Mucosa of stomach (tissue), 1 donor: ENCODE data around the gene VWA5B1.

Experiments used
- H3K27me3 ChIP-seq: one replicate; pipeline ENCODE4 v1.7.0; 2013; ENCODE audit warnings: mild to moderate bottlenecking, low read length; ENCODE audit not compliant: control insufficient read depth, insufficient read depth
- H3K36me3 ChIP-seq: one replicate; pipeline ENCODE4 v1.7.0; 2013; ENCODE audit warnings: low read length; ENCODE audit not compliant: control insufficient read depth, insufficient read depth
- H3K4me1 ChIP-seq: one replicate; pipeline ENCODE4 v1.7.0; 2013; ENCODE audit warnings: mild to moderate bottlenecking, low read length; ENCODE audit not compliant: control insufficient read depth, insufficient read depth
- H3K4me3 ChIP-seq: one replicate; pipeline ENCODE4 v1.7.0; 2013; ENCODE audit warnings: low read length
- H3K9ac ChIP-seq: one replicate; pipeline ENCODE4 v1.7.0; 2013; ENCODE audit warnings: mild to moderate bottlenecking, low read length, moderate library complexity
- H3K9me3 ChIP-seq: one replicate; pipeline ENCODE4 v1.7.0; 2013; ENCODE audit warnings: mild to moderate bottlenecking, low read length, moderate library complexity; ENCODE audit not compliant: control insufficient read depth
- donor health status: Pancreatic carcinoma.

The VWA5B1 gene

DNA sequence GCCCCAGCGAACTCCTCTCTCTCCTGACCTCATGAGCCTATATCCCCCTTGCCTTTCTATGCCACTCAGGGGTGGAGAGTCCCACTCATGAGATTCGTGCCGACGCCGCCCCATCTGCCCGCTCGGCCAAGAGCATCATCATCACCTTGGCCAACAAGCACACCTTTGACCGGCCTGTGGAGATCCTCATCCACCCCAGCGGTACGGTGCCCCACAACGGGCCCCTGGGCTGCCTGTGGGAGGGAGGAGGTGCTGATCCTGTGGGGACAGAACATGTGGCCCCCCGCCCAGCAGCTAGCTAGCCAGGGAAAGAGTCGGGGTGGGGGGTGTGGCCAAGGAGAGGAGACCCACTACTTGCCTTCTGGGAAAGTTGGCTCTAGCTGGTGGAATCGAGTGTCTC is 27.8 kb downstream of the VWA5B1 start:
- Histone ChIP-seq H3K4me3 (no peak overlapping the region), H3K27me3 (peaks cover 21% of the 10 kb centered on the region), H3K36me3 (no peaks in the 10 kb centered on the region), H3K9ac (no peak overlapping the region), H3K4me1 (no peaks in the 10 kb centered on the region), H3K9me3 (no peaks in the 10 kb centered on the region)

GRCh38 chr1:20318971-20319370 is 28.3 kb downstream of the VWA5B1 start:
- Histone ChIP-seq H3K9ac (no peak overlapping the region), H3K4me1 (no peaks in the 10 kb centered on the region), H3K27me3 (peaks cover 25% of the 10 kb centered on the region), H3K4me3 (no peak overlapping the region), H3K36me3 (no peaks in the 10 kb centered on the region), H3K9me3 (no peaks in the 10 kb centered on the region)

DNA sequence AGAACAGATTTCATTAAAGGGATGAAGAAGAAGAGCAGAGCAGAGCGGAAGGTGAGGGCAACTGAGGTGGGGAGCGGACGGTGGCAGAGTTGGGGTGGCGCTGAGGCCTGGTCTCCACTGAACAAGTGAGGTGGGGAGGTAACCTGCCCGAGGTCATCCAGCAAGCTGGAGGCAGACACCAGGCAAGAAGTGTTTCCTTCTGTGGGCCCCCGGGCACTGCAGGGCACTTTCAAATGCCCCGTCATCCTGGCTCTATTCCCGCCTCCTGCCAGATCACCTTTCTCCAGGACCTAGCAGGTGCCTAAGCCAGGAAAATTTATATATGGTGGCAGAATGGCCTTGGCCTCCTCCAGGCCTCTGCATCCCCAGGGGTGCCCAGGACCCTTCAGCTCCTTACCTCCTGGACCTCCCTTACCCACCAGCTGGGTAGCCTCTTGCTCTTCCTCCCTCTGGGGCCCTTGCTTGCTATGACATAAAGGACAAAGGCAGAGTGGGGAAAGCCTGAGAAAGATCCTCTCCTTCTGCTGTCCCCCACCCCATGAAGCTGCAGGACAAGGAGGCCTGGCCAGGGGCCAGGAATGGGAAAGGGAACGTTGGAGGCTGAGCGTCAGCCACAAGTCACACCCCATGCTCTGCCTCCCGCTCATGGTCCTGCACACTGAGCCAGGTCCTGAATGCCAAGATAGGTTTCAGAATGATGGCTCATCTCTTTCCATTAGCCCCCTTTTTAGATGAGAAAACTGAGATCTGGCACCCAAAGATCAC is 29.0 kb downstream of the VWA5B1 start:
- no peaks in the 10 kb centered on the region for H3K9me3 ChIP-seq
- H3K4me3 ChIP-seq, result no peak overlapping the region
- H3K4me1 ChIP-seq, result no peaks in the 10 kb centered on the region
- H3K36me3 ChIP-seq, result no peaks in the 10 kb centered on the region
- H3K9ac ChIP-seq, result no peak overlapping the region
- peaks cover 25% of the 10 kb centered on the region for H3K27me3 ChIP-seq

DNA sequence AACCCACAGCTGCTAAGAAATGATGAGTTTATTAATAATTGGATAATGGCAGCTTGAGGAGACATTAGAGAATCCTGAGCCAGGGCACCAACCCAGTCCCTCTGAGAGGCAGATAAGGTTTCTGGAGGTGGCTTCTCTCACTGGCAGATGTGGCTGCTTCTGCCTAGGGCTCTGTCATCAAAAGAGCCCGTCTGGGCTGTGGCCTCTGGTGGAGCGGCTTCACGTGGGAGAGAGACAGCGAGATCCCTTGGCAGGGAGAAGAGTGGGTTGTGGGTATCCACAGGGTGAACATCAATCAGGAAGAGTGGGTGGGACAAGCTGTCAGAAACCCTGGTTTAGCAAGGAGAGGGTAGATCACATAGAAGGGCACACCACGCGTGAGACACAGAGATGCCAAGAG is 30.0 kb downstream of the VWA5B1 start:
- Histone ChIP-seq H3K27me3 (peaks cover 25% of the 10 kb centered on the region), H3K4me1 (no peaks in the 10 kb centered on the region), H3K9ac (no peak overlapping the region), H3K9me3 (no peaks in the 10 kb centered on the region), H3K36me3 (no peaks in the 10 kb centered on the region), H3K4me3 (no peak overlapping the region)

GRCh38 chr1:20321573-20321972 is 30.9 kb downstream of the VWA5B1 start:
- Histone ChIP-seq H3K9ac (no peak overlapping the region), H3K27me3 (peaks cover 25% of the 10 kb centered on the region), H3K36me3 (no peaks in the 10 kb centered on the region), H3K4me3 (no peak overlapping the region), H3K4me1 (no peaks in the 10 kb centered on the region), H3K9me3 (no peaks in the 10 kb centered on the region)

GRCh38 chr1:20322081-20322824 is 31.6 kb downstream of the VWA5B1 start:
- H3K4me3 ChIP-seq, result no peak overlapping the region
- H3K27me3 ChIP-seq, result peaks cover 25% of the 10 kb centered on the region
- H3K4me1 ChIP-seq, result no peaks in the 10 kb centered on the region
- H3K36me3 ChIP-seq, result no peaks in the 10 kb centered on the region
- H3K9me3 ChIP-seq, result no peaks in the 10 kb centered on the region
- no peak overlapping the region for H3K9ac ChIP-seq

DNA sequence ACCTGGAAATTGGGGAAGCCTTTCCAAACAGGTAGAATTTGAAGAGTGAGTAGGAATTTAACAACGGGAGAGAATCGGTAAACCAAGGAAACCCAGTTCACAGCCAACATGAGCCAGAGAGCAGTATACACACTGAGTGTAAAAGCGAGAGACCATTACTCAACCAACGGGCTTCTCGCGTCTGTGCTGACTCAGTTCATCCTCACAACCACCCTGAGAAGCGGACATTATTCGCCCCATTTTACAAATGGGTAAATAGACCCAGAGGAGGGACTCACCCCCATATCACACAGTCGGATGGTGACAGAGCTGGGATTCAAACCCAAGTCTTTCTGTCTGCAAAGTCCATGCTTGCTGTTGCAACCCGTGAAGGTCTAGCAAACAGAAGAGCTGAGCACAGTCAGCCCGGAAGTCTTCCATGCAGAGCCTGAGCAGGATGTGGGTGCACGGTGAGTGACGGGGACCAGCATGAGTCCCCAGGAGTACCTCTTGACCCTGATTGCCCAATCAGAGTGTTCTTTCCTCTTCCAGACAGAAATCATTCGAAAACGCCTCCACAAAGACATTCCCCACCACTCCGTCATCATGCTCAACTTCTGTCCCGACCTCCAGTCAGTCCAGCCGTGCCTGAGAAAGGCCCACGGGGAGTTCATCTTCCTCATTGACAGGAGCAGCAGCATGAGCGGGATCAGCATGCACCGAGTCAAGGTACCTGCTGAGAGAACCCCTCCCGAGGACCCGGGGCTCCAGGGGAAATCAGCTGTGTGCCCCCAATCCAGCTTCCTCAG is 32.3 kb downstream of the VWA5B1 start:
- H3K9ac ChIP-seq, result no peak overlapping the region
- H3K36me3 ChIP-seq, result no peaks in the 10 kb centered on the region
- no peak overlapping the region for H3K4me3 ChIP-seq
- H3K9me3 ChIP-seq, result no peaks in the 10 kb centered on the region
- no peaks in the 10 kb centered on the region for H3K4me1 ChIP-seq
- H3K27me3 ChIP-seq, result peaks cover 28% of the 10 kb centered on the region

- Histone ChIP-seq H3K9me3 (no peaks in the 10 kb centered on the region), H3K4me3 (no peak overlapping the region), H3K9ac (no peak overlapping the region), H3K4me1 (no peaks in the 10 kb centered on the region), H3K36me3 (no peaks in the 10 kb centered on the region), H3K27me3 (peaks cover 33% of the 10 kb centered on the region)
Measured at GRCh38 chr1:20323613-20323920, 32.9 kb downstream of the VWA5B1 start.

GRCh38 chr1:20324704-20325406 is 34.2 kb downstream of the VWA5B1 start:
- Histone ChIP-seq H3K9ac (no peak overlapping the region), H3K9me3 (no peaks in the 10 kb centered on the region), H3K4me1 (no peaks in the 10 kb centered on the region), H3K36me3 (no peaks in the 10 kb centered on the region), H3K4me3 (no peak overlapping the region), H3K27me3 (peaks cover 34% of the 10 kb centered on the region)

- Histone ChIP-seq H3K36me3 (no peaks in the 10 kb centered on the region), H3K4me3 (no peak overlapping the region), H3K9me3 (no peaks in the 10 kb centered on the region), H3K4me1 (no peaks in the 10 kb centered on the region), H3K27me3 (peaks cover 34% of the 10 kb centered on the region), H3K9ac (no peak overlapping the region)
Measured at GRCh38 chr1:20325407-20325843, 34.8 kb downstream of the VWA5B1 start.

GRCh38 chr1:20325844-20326420 is 35.3 kb downstream of the VWA5B1 start:
- peaks cover 34% of the 10 kb centered on the region for H3K27me3 ChIP-seq
- no peaks in the 10 kb centered on the region for H3K4me1 ChIP-seq
- no peak overlapping the region for H3K4me3 ChIP-seq
- no peak overlapping the region for H3K9ac ChIP-seq
- no peaks in the 10 kb centered on the region for H3K9me3 ChIP-seq
- no peaks in the 10 kb centered on the region for H3K36me3 ChIP-seq
